Testis (tissue), 3 donors: ENCODE measurements around the gene GZMH. TPM values are rescaled to one million over a fixed set of nuclear protein-coding genes. Genes with fewer than 3 reads are reported as not detected.

Experiments used
- DNase-seq: peaks from one replicate; pipeline ENCODE4 v3.0.0-alpha.2; 2019
- H3K27ac ChIP-seq, 2 donors: fragments of 200-600 bp; sonication (generic); one replicate each; pipeline ENCODE4 v1.5.1; 2019
- H3K27me3 ChIP-seq: fragments of 200-600 bp; sonication (generic); one replicate; pipeline ENCODE4 v1.5.1; 2019
- H3K36me3 ChIP-seq: fragments of 200-600 bp; sonication (generic); one replicate; pipeline ENCODE4 v1.5.1; 2017; ENCODE audit warnings: low read depth; ENCODE audit errors: missing control alignments
- H3K4me1 ChIP-seq: fragments of 200-600 bp; sonication (generic); one replicate; pipeline ENCODE4 v1.5.1; 2019
- H3K4me3 ChIP-seq, 2 donors: fragments of 200-600 bp; sonication (generic); one replicate each; pipeline ENCODE4 v1.5.1; 2017 to 2019
- H3K9me3 ChIP-seq: fragments of 200-600 bp; sonication (generic); one replicate; pipeline ENCODE4 v1.5.1; 2017
- CTCF ChIP-seq, 3 experiments: fragments of 450-650 bp in 2 of 3; fragments of 200-600 bp in 1 of 3; sonication (generic) in 1 of 3; IDR thresholded peaks; one replicate each; pipeline ENCODE4 v1.5.1; 2016 to 2019; ENCODE audit warnings: antibody characterized with exemption in 3 of 3, mild to moderate bottlenecking in 2 of 3, moderate library complexity in 1 of 3
- POLR2A ChIP-seq: fragments of 450-650 bp; IDR thresholded peaks from one replicate; pipeline ENCODE4 v1.6.1; 2017; ENCODE audit warnings: antibody characterized with exemption, mild to moderate bottlenecking, moderate library complexity
- WGBS, 2 donors: methylation state at CpG; one replicate each; pipeline ENCODE4 v1.1.5; 2018; 5-methylcytosine and 5-hydroxymethylcytosine counted together
- intact Hi-C: fragments of 100-400 bp; cut with DNase I; formaldehyde crosslinking; loops from one replicate; pipeline ENCODE4 v1.15.1; 2023; ENCODE audit warnings: low total_unique reads
- polyA plus RNA-seq: library from polyadenylated mRNA; stranded (reverse); fragments of 350-450 nt; fragmentation: Illumina TruSeq; extraction: RNeasy Lipid Tissue Mini Kit (QIAGEN cat#74804); gene quantifications from one replicate; pipeline ENCODE4 v1.2.3, GENCODE V29; 2014; ENCODE audit warnings: low read depth, low replicate concordance; ENCODE audit not compliant: insufficient read depth
- total RNA-seq, 2 donors: library from RNA; depleted of rRNA; stranded (reverse); fragments of >200 nt; gene quantifications; one replicate each; pipeline ENCODE4 v1.2.3, GENCODE V29; 2016

The GZMH gene
- total and polyA plus RNA-seq, 3 donors from 2014 or later: 1.3 to 4.0 TPM; not detected in 1

DNA sequence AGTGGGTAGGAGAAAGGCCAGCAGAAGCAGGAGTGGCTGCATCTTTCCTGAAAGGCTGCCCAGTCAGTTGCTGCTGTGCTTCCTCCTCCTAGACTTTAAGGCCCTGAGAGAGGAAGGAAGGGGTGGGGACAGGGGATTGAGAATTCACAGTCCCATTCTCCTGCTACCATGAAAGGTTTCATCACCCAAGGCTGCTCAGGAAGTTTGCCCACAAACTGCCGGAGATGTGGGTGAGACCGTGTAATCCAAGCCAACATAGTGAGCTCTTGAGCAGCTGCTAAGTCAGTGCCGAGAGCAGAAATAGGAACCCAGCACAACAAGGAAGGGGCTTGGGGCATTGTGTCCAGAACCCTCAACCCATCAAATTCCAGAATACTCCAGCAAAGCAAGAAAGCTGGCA lies 33.3 kb downstream of the GZMH start, which contains the start of gene CTSG:
TSS of gene CTSG (minus strand) at position 69 of the 400 bp plus-strand sequence. CDS start at position 42, 27 bp downstream.
- Histone ChIP-seq H3K27me3 (no peaks in the 10 kb centered on the region), H3K4me3 (peak within 1 kb of the TSS in 1 of 2 donors; percentile 27), H3K4me1 (no peaks in the 10 kb centered on the region), H3K36me3 (no peaks in the 10 kb centered on the region), H3K27ac (no peak within 1 kb of the TSS), H3K9me3 (no peaks in the 10 kb centered on the region)
- intact Hi-C loops: no loop called here
- no peak for DNase-seq
- 74 to 76% methylated on average over 3 of the region's 3 CpGs for WGBS, 2 donors
- TF ChIP-seq POLR2A (no peak), CTCF (IDR thresholded peaks at IDR 0.05) (no peak)

- DNase-seq: no peak
- 68 to 79% methylated on average over 13 to 27 of the region's 27 CpGs for WGBS, 2 donors
- H3K9me3 ChIP-seq: no peaks in the 10 kb centered on the region
- intact Hi-C loops: no loop called here
- TF ChIP-seq POLR2A (no peak), CTCF (IDR thresholded peaks at IDR 0.05) (no peak)
- H3K4me3 ChIP-seq: peak overlapping the region in 1 of 2 donors; percentile 27
- H3K27me3 ChIP-seq: no peaks in the 10 kb centered on the region
- H3K27ac ChIP-seq: no peak overlapping the region
- no peaks in the 10 kb centered on the region for H3K36me3 ChIP-seq
- no peaks in the 10 kb centered on the region for H3K4me1 ChIP-seq
Measured at GRCh38 chr14:24574206-24574774, 35.2 kb downstream of the GZMH start.

- no peaks in the 10 kb centered on the region for H3K9me3 ChIP-seq
- H3K36me3 ChIP-seq: no peaks in the 10 kb centered on the region
- no peak overlapping the region for H3K27ac ChIP-seq
- DNase-seq: no peak
- TF ChIP-seq CTCF (IDR thresholded peaks at IDR 0.05) (no peak), POLR2A (no peak)
- H3K4me1 ChIP-seq: no peaks in the 10 kb centered on the region
- WGBS, 2 donors: 54 to 65% methylated on average over 2 of the region's 2 CpGs
- intact Hi-C loops: no loop called here
- H3K4me3 ChIP-seq: no peak overlapping the region
- no peaks in the 10 kb centered on the region for H3K27me3 ChIP-seq
Measured at GRCh38 chr14:24566318-24566717, 43.2 kb downstream of the GZMH start.

GRCh38 chr14:24565766-24566165 lies 43.7 kb downstream of the GZMH start:
- Histone ChIP-seq H3K9me3 (no peaks in the 10 kb centered on the region), H3K27me3 (no peaks in the 10 kb centered on the region), H3K4me3 (no peak overlapping the region), H3K36me3 (no peaks in the 10 kb centered on the region), H3K27ac (no peak overlapping the region), H3K4me1 (no peaks in the 10 kb centered on the region)
- intact Hi-C loops: no loop called here
- TF ChIP-seq CTCF (IDR thresholded peaks at IDR 0.05): no peak
- no peak for TF ChIP-seq POLR2A
- WGBS, 2 donors: 72 to 76% methylated on average over 2 of the region's 2 CpGs
- no peak for DNase-seq

GRCh38 chr14:24563505-24563904 lies 46.0 kb downstream of the GZMH start:
- intact Hi-C loops: no loop called here
- no peak for DNase-seq
- no peaks in the 10 kb centered on the region for H3K36me3 ChIP-seq
- H3K9me3 ChIP-seq: no peaks in the 10 kb centered on the region
- TF ChIP-seq POLR2A (no peak), CTCF (IDR thresholded peaks at IDR 0.05) (no peak)
- 69 to 70% methylated on average over 1 to 3 of the region's 3 CpGs for WGBS, 2 donors
- H3K27ac ChIP-seq: no peak overlapping the region
- no peak overlapping the region for H3K4me3 ChIP-seq
- no peaks in the 10 kb centered on the region for H3K27me3 ChIP-seq
- no peaks in the 10 kb centered on the region for H3K4me1 ChIP-seq
